HepG2 (cell line): ENCODE measurements around the gene DPM1. TPM values are rescaled to one million over a fixed set of nuclear protein-coding genes. Genes with fewer than 3 reads are reported as not detected.

ENCODE experiments used
- CTCF ChIP-seq: sonication (generic); formaldehyde crosslinking; IDR thresholded peaks from 2 replicates; pipeline ENCODE4 v1.5.0; 2020; ENCODE audit warnings: mild to moderate bottlenecking, missing genetic modification reagents, moderate library complexity
- FOXJ3 ChIP-seq: sonication (generic); formaldehyde crosslinking; IDR thresholded peaks from 2 replicates; pipeline ENCODE4 v1.4.0; 2020; ENCODE audit warnings: missing genetic modification reagents, mild to moderate bottlenecking, borderline replicate concordance
- HDAC1 ChIP-seq: sonication (generic); formaldehyde crosslinking; IDR thresholded peaks from 2 replicates; pipeline ENCODE4 v1.5.1; 2020; ENCODE audit warnings: mild to moderate bottlenecking, missing genetic modification reagents
- HINFP ChIP-seq: sonication (generic); formaldehyde crosslinking; IDR thresholded peaks from 2 replicates; pipeline ENCODE4 v1.4.0; 2020; ENCODE audit warnings: low read depth, mild to moderate bottlenecking, missing genetic modification reagents
- HNF4A ChIP-seq: sonication (generic); formaldehyde crosslinking; IDR thresholded peaks from 2 replicates; pipeline ENCODE4 v1.4.0; 2020; ENCODE audit warnings: missing genetic modification reagents
- HNRNPH1 ChIP-seq: fragments of 200-400 bp; formaldehyde crosslinking; optimal IDR thresholded peaks from 2 replicates; pipeline ENCODE3; 2017; ENCODE audit warnings: mild to moderate bottlenecking, low read depth, low read length
- JDP2 ChIP-seq: sonication (generic); formaldehyde crosslinking; IDR thresholded peaks from 2 replicates; pipeline ENCODE4 v1.8.1; 2022; ENCODE audit warnings: missing genetic modification reagents, borderline replicate concordance
- MIXL1 ChIP-seq: IDR thresholded peaks from 2 replicates; pipeline ENCODE4 v1.6.1; 2016
- NONO ChIP-seq, 2 experiments: fragments of 450-650 bp in 1 of 2; sonication (generic) in 1 of 2; formaldehyde crosslinking in 1 of 2; IDR thresholded peaks in 1 of 2; conservative IDR thresholded peaks in 1 of 2; 2 replicates each; pipeline versions ENCODE4 v1.6.1 to v1.8.0; 2017 to 2022; ENCODE audit warnings: mild to moderate bottlenecking in 1 of 2, missing genetic modification reagents in 1 of 2, moderate library complexity in 1 of 2
- REST ChIP-seq, 2 experiments: IDR thresholded peaks; 2 replicates each; pipeline ENCODE4 v1.6.1; 2011 to 2012; ENCODE audit warnings: low read length in 2 of 2, borderline replicate concordance in 1 of 2, low read depth in 1 of 2, mild to moderate bottlenecking in 1 of 2, moderate library complexity in 1 of 2
- SMAD9 ChIP-seq: sonication (generic); formaldehyde crosslinking; IDR thresholded peaks from 2 replicates; pipeline ENCODE4 v1.5.1; 2020; ENCODE audit warnings: mild to moderate bottlenecking, missing genetic modification reagents
- SP140L ChIP-seq: sonication (generic); formaldehyde crosslinking; IDR thresholded peaks from 2 replicates; pipeline ENCODE4 v1.4.0; 2020; ENCODE audit warnings: missing genetic modification reagents, borderline replicate concordance
- ZFX ChIP-seq: sonication (generic); formaldehyde crosslinking; IDR thresholded peaks from 2 replicates; pipeline ENCODE4 v1.4.0; 2020; ENCODE audit warnings: mild to moderate bottlenecking, low read depth, missing genetic modification reagents, moderate library complexity
- ZNF138 ChIP-seq: sonication (generic); formaldehyde crosslinking; IDR thresholded peaks from 2 replicates; pipeline ENCODE4 v1.5.0; 2020; ENCODE audit warnings: mild to moderate bottlenecking, low read depth, missing genetic modification reagents
- ZNF224 ChIP-seq: sonication (generic); formaldehyde crosslinking; IDR thresholded peaks from 2 replicates; pipeline ENCODE4 v1.5.0; 2020; ENCODE audit warnings: mild to moderate bottlenecking, missing genetic modification reagents
- ZNF225 ChIP-seq: sonication (generic); formaldehyde crosslinking; IDR thresholded peaks from 2 replicates; pipeline ENCODE4 v1.4.0; 2020; ENCODE audit warnings: mild to moderate bottlenecking, missing genetic modification reagents
- ZNF367 ChIP-seq: sonication (generic); formaldehyde crosslinking; IDR thresholded peaks from 2 replicates; pipeline ENCODE4 v1.4.0; 2020; ENCODE audit warnings: missing genetic modification reagents, borderline replicate concordance
- ZNF574 ChIP-seq: sonication (generic); formaldehyde crosslinking; IDR thresholded peaks from 2 replicates; pipeline ENCODE4 v1.4.0; 2020; ENCODE audit warnings: missing genetic modification reagents
- ZNF644 ChIP-seq: IDR thresholded peaks from 2 replicates; pipeline ENCODE4 v1.6.1; 2016; ENCODE audit warnings: low read depth
- polyA plus RNA-seq, 8 experiments: library from polyadenylated mRNA; depleted of rRNA in 3 of 8; stranded (reverse) in 7 of 8; unstranded in 1 of 8; fragments of >200 nt; fragmentation: Illumina TruSeq in 4 of 8; extraction: Trizol in 4 of 8; gene quantifications; 2 replicates each; pipeline versions ENCODE4 v1.2.1 to v1.2.3, GENCODE V29; 2011 to 2016; ENCODE audit warnings: low read depth in 4 of 8, missing spikeins in 1 of 8, mixed read lengths in 1 of 8; ENCODE audit not compliant: insufficient read depth in 1 of 8
- total RNA-seq, 5 experiments: library from RNA; depleted of rRNA; stranded (reverse); fragments of >200 nt; fragmentation: Illumina TruSeq; extraction: Trizol; gene quantifications; 2 replicates each; pipeline ENCODE4 v1.2.3, GENCODE V29; 2016; ENCODE audit warnings: low read depth in 1 of 5

The DPM1 gene
- total and polyA plus RNA-seq, 2 of the 13 experiments (the other 11 are each of a cell fraction or from before 2014, with no cell fraction given), result 83.2 to 161 TPM

GRCh38 chr20:50980851-50981713 is 22.8 kb upstream of the DPM1 start (continued):
- TF ChIP-seq ZNF574 (CRISPR knock-in tag) (no peak), FOXJ3 (CRISPR knock-in tag) (no peak), REST (IDR thresholded peaks at IDR 0.05; ENCODE audit: borderline replicate concordance in 1 of 2, low read depth in 1 of 2, low read length in 2 of 2) (no peak), HDAC1 (no peak), ZNF225 (CRISPR knock-in tag) (0 out of 2 replicates have a peak, but pooled peaks have one; percentile 11), HINFP (CRISPR knock-in tag) (no peak), SP140L (CRISPR knock-in tag) (no peak), ZFX (0 out of 2 replicates have a peak, but pooled peaks have one; percentile 35), JDP2 (no peak), ZNF138 (CRISPR knock-in tag) (no peak), HNF4A (CRISPR knock-in tag) (no peak), HNRNPH1 (no peak), MIXL1 (no peak), ZNF644 (CRISPR knock-in tag) (0 out of 2 replicates have a peak, but pooled peaks have one; percentile 61), NONO (IDR thresholded peaks at IDR 0.05) (no peak), NONO (CRISPR knock-in tag; conservative IDR thresholded peaks at IDR 0.05) (no peak), CTCF (CRISPR knock-in tag) (peak; percentile 80), ZNF367 (no peak), ZNF224 (CRISPR knock-in tag) (no peak), SMAD9 (CRISPR knock-in tag) (no peak)
